Glomerular visceral epithelial cell (primary cell): ENCODE results near the gene HOXB2.
A peak's percentile ranks its signal among the peaks of the same experiment; 100 is the strongest.

Experiments used
- DNase-seq: peaks from one replicate; pipeline ENCODE4 v3.0.0-alpha.2; 2016; ENCODE audit errors: extremely low spot score

Gene HOXB2

DNA sequence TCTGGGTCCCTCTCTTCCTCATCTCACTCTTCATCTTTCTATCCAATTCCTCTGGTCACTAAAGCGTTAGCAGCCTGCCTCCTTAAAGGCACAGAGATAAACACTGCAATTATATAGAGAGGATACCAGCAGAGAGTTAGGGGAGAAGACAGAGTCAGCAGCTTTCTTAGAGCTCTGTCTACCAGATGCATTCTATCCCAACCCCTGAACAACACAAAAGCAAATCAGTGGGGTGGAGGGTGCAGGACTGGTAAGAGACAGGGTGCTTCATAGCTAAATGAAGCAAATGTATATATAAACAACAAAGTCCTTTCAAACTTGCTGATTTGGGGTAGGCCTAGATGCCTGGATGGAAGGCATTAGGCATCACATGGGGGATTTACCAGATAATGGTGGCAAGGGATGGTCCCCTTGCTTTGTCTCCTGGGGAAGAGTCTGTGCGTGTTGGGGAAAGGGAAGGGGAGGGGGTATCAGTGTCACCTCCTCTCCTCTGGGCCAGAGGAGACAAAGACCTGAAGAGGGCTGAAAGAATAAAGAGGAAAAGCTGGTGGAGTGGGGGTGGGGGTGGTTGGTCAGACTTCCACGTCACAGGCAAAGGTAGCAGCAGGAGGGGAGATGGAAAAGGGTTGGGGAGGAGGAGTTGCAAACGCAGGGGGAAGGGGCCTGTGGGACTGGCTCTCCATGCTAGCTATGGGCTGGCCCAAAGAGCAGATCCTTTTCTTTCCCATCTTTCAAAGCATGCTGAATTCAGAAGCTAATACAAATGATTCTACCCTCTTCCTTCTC is 21.2 kb upstream of the HOXB2 start:
- no peak for DNase-seq

DNA sequence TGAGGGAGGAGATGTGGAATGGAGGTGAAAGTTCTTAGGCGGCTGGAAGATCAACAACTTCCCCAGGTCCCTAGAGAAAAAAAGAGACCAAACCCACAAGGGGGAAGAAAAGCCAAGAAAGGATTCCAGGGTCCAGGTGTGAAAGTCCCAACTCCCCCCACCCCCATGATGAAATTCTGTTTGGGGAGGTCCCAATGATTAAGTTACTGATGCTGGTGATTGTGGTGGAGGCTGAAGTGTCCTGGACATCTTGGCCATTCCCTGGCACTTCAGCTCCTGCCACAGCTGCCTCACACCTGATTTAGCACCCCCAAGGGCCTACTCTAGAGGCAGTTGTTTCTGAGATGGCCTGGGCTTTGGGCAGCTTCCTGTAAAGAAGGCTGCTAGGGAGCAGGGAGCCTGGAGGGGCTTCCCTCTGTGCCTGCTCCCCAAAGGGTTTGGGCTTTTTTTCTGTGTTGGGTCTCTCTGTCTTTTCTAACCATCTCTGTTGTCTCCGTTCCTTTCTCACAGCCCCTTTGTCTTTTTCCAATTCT is 20.2 kb upstream of the HOXB2 start:
- DNase-seq = no peak

DNA sequence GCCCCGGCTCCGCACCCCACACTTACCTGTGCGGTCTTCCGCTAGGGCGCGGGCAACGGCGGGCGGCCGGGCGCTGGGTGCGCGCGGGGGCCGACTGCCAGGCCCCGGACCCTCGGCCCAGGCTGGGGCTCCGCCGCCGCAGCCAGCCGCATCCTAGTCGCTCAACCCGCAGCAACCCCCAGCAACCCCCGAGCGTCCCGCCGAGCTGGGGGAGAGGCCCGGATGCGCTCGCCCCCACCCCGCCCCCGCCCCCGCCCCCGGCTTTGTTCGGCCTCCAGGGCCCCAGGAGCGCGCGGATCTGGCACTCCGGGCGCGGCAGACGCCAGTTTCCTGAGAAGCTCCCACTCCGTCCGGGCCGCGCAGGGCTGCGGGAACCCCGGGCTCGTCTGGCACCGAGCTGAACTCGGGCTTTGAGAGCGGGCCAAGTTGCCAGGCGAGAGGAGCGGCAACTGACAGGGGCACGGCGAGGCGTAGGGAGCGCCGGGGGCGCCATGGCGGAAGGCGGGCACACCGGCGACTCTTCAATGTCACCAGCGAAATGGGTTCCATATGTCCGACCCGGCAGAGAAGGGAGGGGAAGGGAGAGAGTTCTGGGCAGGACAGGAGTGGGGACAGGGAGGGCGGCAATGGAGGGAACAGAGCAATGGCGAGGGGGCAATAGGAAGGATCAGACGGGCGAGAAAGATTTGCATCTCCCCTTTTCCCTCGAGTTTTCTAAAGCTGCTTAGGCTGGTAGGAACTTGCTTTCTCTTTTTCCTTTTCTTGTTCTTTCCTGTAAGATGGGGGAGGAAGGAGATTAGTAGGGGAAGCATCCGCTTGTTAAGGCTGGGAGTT is 19.5 kb upstream of the HOXB2 start:
- no peak for DNase-seq

DNA sequence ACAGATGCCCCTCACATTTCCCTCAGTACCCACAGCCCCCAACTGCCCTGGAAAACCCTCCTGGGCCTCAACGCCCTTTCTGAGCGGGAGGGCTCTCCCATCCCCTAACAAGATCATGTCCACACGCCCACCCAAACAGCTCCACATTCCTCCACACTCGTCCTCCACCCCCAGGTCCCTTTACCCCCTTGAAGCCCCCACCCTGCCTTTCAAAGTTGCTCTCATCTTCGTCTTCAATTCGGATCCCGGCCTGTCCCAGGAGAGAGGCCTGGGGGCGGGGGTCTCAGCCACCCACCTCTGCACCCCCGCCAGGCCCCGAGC is 18.9 kb upstream of the HOXB2 start:
- DNase-seq = no peak

DNA sequence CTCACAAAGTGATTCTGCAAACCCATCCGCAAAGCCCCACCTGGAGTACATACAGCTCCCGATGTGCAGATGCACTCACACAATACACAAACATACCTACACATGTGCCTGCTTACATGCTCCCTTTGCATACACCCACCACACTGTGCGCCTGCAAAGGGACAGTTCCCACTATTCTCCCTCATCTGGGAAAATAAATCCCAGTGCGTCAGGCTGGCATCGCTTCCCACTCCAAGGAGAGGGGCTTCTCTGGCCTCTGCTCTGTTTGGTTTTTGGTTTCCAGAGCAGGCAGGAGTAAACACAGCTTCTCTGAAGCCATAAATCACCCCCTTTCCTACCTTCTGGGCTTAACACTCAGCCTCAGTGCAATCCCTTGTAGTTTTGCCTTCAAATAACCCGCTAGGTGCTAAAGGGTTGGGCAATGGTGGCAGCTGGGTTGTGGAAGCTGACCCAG is 18.5 kb upstream of the HOXB2 start:
- DNase-seq = no peak

DNA sequence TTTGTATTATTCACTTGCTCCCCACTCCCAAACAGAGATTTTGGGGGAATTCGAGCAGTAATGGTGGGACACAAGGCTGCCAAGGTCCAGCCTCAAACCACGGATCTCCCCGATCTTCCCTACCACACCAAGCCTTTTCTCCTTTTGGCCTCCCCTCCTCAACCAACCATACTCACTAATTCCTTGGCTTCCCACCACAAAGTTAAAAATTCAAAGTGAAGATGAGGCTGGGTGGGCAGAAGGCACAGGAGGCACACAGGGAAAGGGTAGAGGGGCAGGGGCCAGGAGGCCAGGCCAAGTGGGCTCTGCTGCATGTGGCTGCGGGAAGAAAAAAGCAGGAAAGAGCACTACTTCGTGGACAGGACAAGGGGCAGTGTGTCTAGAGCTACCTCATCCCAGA is 18.0 kb upstream of the HOXB2 start:
- no peak for DNase-seq

DNA sequence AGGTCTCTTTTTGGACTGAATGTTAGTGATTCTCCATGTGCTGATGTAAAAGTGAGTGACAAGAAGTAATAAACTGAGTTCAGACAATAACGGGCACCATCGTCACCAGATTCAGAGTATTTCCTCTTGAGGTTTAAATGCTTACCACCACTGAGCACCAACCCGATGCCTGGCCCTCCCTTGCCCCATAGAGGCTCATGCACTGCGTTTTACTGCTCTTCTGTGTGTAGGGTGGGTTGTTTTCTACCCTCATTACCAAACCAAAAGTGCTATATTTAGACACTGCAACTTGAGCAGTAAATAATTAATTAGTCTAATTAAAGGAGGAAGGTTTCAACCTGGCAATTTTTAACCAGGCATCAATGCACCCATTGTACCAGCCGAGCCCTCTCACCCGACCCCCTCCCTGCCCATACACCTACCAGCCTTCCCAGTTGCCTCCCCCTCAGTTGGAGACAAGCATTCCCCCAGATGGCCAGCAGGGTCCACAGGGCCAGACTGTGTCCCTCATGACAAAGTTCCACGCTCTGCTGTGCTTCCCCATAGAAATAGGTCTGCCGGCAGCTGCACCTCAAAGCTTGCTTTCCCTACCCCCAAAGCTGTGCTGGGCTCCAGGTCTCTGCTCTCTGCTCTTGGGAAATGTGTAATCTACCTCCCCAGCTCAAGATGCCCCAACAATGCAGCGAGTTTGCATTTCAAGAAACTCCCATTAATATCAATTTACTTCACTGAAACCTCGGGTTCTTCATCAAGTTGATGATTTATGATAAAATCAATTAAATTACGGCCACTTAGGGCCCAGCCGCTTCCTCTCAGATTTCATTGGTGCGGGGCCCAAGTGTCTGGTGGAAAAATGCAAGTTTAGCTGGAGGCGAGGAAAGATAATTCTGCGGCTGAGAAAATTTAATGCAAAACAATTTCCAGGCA is 17.2 kb upstream of the HOXB2 start:
- DNase-seq = no peak

DNA sequence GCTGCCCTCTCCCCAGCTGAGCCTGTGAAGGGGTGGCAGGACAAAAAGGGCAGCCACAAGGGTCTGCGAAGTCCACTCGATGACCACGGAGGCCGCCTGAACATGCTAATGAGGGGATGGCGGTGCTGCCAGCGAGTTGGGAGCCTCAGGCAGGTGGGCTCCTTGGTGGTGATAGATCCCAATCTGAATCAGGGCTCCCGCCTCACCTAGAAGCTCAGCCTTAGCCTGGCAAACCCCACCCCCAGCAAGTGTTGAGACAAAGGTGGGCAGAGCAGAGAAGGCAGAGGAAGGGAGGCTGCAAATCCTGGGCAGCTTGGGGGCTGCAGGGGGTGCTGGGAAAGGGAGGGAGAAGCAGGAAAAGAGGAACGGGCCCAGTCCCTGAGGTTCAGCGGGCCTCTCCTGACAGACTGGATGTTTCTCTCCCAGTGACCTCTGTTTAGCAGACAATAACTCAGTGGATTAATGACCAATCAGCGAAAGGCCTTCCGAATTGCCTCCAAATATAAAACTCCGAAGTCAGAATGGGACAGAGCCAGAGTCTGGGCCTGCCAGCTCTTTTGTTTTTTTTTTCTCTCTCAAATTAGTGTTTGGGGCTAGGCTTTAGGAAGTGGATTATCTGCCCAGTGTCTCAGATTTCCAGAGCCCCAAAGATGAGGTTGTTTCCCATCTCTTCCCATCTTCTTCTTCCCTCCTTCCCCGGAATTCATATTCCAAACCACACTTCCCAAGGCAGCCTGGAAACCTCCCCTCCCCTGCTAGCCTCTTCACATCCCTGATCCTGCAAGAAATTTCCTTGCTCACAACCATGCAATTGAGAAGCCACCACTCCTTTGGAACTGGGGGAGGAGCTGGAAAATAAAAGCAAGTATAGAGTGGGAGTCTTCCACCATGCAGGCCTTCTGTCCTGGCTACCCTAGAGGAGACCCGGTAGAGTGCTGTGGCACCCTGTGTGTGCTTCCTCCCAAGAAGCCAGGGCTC is 15.2 kb upstream of the HOXB2 start:
- no peak for DNase-seq

DNA sequence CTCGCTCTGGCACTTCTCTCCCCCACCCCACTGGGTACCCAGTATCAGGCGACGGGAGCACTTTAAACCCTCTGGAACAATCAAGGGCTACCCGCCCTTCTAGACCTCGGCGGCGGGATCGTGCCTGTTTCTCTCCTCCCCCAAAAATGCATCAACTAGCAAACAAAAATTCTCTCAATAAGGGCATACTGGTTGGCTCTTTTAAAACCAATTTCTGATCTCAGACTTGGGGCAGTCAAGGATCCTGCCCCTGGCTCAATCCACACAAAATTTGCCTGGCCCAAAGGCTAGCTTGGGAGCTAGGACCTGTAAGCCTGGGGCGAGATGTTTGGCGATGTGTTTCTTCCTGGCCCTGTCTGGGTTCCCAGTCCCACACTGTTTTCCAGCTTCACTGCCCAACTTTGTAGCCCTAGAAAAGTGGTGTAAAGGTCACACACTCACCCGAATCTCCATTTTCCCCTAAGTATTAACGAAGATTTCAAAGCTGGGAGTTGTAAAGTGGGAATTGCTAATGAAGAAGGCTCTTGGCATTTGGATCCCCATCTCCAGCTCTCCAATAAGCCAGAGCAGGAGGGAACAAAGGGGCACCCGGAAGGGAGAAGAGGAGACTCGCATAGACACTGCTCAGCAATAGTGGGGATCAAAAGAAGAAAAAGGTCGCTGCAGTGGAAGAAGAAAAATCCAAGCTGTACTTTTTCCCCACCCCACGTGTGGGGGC is 14.4 kb upstream of the HOXB2 start:
- DNase-seq = no peak

DNA sequence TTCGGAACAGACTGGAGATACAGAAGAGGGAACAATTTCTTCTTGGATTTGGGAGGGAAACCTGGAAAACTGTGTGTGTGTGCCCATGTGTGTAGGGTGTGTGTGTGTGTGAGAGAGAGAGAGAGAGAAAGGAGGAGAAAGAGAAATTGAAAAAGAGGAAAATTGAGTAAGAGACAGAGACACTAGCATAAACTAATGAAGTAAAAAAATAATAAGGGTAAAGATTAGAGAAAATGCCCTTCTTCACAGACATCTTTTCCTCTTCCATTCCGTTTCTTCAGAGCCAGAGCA is 13.9 kb upstream of the HOXB2 start:
- no peak for DNase-seq

DNA sequence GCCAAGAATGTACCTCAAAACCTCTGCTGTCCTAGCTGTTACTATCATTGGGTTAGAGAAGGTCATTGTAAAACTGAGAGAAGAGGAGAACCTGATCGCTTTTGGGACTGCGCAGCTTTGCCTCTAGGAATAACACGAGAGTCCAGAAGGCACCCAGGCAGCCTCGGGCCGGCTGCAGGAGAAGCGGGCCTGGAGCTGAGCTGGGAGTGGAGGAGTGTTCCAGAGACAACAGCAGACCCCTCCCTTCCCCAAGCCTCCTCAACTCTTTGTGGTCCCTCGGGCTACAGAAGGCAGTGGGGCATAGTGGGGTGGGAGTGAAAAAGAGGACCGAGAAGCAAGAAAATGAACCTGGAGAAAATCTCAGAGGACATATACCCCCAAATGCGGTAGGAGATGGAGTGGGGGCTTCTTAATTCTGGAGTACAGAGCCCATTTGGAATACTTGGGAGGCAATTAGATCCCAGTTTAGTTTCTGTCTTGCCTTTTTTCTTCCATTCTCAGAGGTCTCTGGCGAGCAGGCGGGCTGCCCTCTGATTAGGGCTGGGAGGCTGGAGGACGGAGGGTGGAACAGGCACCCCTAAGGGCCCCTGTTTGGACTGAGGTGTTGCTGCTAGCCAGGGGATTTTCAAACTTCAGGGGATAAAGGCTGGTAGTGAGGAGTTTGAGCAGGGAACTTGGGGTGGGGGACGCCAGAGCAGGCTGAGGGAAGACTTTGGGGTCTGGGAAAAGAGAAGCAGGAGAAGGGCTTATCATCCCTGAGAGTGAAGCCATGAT is 13.3 kb upstream of the HOXB2 start:
- no peak for DNase-seq

DNA sequence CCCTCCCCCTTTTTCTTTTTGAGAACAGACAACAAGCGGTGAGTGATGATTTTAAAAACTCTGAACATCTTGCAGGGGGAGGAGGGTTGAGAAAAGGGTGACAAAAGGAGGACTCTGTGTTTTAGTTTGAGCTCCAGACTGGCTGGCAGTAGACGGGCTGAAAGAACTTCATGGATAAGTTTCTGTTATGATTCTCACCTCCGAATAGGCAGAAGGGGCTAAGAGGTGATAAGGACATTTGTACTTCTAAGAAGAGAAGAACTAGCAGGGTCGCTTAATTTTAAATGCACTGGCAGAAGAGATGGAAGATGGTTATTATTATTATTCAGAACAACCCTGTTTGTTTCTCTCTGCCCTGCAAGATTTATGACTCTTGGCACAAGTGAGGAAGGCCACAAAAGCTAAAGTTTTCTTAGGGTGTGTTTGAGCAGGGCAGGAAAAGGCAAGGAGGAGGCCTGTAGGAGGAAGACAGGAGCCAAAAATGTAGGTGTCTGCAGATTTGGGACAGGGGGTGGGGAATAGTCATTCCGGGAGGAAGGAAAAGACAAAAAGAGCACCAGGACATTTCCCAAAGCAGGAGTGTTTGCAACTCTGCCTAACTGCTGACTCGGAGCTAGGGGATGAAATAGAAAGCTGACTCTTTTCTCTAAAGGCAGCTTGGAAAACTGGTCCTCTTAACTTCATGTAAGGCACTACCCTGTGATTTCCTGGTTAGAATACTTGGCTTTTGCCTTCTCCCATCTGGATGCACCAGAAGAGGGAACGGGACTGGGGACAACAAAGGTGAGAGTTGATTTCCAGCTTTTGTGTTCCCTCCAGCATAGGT is 11.9 kb upstream of the HOXB2 start:
- DNase-seq = no peak

DNA sequence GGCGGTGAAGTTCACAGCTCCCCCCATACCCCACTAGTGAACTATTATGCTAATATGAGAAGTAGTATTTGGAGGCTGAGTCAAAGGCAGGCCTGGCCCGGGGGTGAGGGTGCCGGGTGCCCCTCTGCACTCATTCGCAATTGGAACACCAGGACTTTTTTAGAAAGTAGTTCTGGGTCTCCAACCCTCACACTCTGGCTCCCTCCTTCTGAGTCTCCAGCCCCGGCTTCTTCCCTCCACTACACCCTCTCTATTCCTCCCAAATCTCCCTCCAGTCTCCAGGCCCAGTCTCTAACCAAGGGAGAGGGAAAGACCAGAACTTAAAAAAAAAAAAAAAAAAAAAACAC is 11.3 kb upstream of the HOXB2 start:
- no peak for DNase-seq

DNA sequence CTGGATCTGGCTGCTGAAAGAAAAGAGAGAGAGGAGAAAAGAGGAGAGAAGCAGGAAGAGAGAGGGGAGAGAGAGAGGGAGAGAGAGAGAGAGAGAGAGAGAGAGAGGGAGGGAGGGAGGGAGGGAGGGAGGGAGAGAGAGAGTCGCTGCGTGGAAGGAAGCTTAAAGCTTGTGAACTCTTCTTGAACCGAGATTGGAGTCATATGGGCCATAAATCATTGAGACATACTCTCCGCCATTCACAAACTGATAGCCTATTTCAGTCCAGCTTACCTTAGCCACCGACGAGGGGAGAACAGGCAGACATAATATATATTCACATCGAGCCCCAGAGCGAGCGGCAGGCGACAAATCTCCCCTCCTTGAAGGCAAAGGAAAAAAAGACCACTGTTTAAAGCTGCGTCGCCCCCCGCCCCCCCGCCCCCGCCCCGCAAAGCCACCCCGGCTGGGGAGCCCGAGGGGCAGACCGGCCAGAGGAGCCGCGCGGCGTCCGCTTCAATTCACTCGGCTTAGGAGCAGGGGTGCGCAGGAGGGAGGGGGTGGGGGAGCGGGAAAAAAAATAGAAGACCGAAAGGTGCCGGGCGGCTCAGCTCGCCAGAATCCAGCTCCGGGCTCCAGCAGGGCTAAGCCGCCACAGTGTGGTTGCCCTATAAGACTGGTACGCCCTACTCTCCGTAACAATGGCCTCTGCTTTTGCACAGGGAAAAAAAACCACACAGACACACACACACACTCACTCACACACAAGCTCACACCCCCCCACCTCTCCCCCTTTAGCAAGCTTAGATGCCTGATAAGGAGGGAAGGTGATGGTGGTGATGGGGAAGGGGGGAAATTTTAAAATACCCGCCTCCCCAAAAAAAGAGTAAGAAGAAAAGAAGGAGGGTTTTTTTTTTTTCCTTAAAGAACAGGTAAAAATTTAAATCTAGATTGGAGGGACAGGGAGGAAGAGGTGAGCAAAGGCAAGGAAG is 10.6 kb upstream of the HOXB2 start:
- DNase-seq = peak; percentile 90

DNA sequence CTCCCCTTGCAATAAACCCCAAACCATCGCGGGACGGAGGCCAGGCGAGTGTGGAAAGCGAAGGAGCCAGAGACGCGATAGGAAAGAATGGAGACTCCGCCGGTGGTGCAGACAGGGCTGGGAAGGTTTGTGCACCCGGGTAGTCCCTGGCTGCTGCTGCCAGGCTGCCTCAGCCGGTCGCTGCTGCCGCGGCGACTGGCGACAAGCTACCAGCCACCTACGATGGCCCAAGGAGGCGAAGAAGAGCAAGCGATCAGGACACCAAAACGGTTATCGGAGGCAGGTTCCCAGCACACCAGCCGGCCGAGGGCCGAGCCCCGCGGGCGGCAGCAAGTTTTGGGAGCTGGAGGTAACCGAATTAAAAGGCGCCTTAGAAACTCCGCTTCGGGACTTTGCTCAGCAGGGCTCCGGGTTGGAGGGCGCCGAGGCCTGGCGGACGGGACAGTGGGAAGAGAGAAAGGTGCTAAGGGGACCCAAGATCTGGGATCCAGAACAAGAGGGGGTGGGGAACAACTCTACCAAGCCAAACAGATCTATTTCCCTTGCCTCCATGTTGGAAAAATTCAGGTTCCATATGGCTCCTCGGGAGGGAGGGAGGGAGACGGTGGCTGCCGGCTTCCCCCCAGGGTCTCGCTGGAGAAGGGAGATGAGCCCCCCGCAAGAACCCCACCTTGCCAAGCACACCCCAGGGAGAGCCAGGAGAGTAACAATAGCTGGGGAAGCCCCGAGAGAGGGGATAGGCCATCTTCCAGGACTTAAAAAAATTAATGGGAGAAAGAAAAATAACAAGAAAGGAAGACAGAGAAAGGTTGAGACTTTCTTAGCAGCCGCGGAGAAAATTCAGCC is 9.7 kb upstream of the HOXB2 start:
- DNase-seq = peak; percentile 31

DNA sequence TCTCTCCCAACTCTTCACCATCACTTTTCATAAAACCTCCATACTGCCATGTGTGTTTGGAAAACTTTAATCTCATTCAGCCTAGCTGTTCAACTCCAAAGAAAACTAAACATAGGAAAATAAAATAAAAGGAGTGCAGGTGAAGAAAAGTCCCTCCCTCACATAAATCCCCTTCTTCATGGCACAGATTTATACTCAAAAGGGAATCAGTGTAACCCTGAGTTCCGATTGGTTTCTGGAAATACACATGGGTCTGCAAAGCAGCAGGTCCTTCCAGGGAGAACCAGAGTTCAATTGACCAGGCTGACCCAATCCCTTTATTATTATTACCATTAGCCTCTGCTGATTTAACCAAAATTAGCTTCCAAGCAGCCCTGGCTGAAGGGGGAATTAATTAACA is 8.9 kb upstream of the HOXB2 start:
- no peak for DNase-seq

DNA sequence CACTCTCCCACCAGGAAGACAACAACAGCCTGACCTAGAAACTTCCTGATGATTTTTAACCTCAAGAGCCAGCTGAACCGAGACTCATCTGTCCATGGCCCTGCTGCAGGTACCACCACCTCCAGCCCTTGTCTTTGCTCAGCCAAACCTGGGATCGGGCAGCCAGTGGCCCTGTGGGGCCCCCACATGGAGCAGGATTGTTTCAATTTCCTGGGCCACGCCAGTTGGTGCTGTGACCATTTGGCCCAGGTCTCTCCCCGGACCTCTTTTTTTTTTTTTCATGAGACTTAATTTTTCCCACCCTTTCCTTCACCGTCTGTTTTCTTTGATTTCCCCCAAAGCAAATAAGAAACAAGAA is 8.3 kb upstream of the HOXB2 start:
- no peak for DNase-seq
